Panc1 (cell line): ENCODE measurements around the gene NPY4R2. TPM values are rescaled to one million over a fixed set of nuclear protein-coding genes. Genes with fewer than 3 reads are reported as not detected.
A peak's percentile ranks its signal among the peaks of the same experiment; 100 is the strongest.
"Not testable (repeated sequence)": the region's sequence is repeated elsewhere in the genome, so short reads cannot be mapped to it uniquely, and the experiment has no call there.

Experiments
- ATAC-seq: fragments of 200-7000 bp; cut with Tn5 transposase; 2 replicates; pipeline ENCODE4 v1.9.1; 2020; ENCODE audit warnings: mild to moderate bottlenecking, moderate library complexity
- BruUV-seq: library from RNA; stranded (reverse); fragments of 400-500 nt; replicated peaks from 2 replicates; lab custom pipeline; 2021; lab: Mats Ljungman, UMichigan
- CTCF ChIA-PET: fragments of 300-600 bp; sonication (Branson Sonifier 250); formaldehyde crosslinking; loops from one replicate; lab custom pipeline; 2022; ENCODE audit warnings: antibody characterized with exemption; lab: Charles Lee
- POLR2A ChIA-PET: fragments of 300-600 bp; sonication (Branson Sonifier 250); formaldehyde crosslinking; loops from one replicate; lab custom pipeline; 2022; ENCODE audit warnings: antibody characterized with exemption; lab: Charles Lee
- DNase-seq: peaks from one replicate; pipeline ENCODE4 v3.0.0-alpha.2; 2010; ENCODE audit warnings: low read depth, low spot score
- H3K27ac ChIP-seq: 2 replicates; pipeline ENCODE4 v1.5.1; 2011; ENCODE audit warnings: mild to moderate bottlenecking, low read length, inconsistent platforms
- H3K27me3 ChIP-seq: fragments of 200-500 bp; sonication (Bioruptor generic); 2 replicates; pipeline ENCODE4 v1.6.0; 2014; ENCODE audit warnings: low read length, inconsistent platforms; ENCODE audit not compliant: control insufficient read depth, insufficient read depth
- H3K36me3 ChIP-seq: fragments of 200-500 bp; sonication (Bioruptor generic); 2 replicates; pipeline ENCODE4 v1.5.1; 2014; ENCODE audit warnings: inconsistent platforms, mild to moderate bottlenecking, low read length, moderate library complexity; ENCODE audit not compliant: control insufficient read depth, insufficient read depth
- H3K4me1 ChIP-seq: 2 replicates; pipeline ENCODE4 v1.5.1; 2011; ENCODE audit warnings: inconsistent platforms, mild to moderate bottlenecking, low read length, moderate library complexity; ENCODE audit not compliant: control insufficient read depth, insufficient read depth
- H3K4me3 ChIP-seq, 2 experiments: 2 replicates each; pipeline ENCODE4 v1.5.1; 2011 to 2012; ENCODE audit warnings: low read depth in 2 of 2, low read length in 2 of 2, mild to moderate bottlenecking in 2 of 2, inconsistent platforms in 1 of 2, moderate library complexity in 1 of 2
- H3K9me3 ChIP-seq: fragments of 200-500 bp; sonication (Bioruptor generic); 2 replicates; pipeline ENCODE4 v1.5.1; 2014; ENCODE audit warnings: low read depth, mild to moderate bottlenecking, inconsistent platforms, low read length, moderate library complexity; ENCODE audit not compliant: control insufficient read depth, insufficient read depth
- in situ Hi-C: cut with HindIII; loops from 2 replicates; pipeline ENCODE4 v1.10.0; 2016; ENCODE audit warnings: low sequenced_read_pairs, low pct_unique_long_range_greater_than_20kb
- intact Hi-C: fragments of 100-400 bp; cut with micrococcal nuclease; formaldehyde crosslinking; loops from one replicate; pipeline ENCODE4 v1.10.0; 2022; ENCODE audit not compliant: unreplicated experiment
- total RNA-seq: library from RNA; stranded (reverse); gene quantifications from one replicate; pipeline ENCODE4 v1.2.1, GENCODE V29; 2021; ENCODE audit not compliant: unreplicated experiment

NPY4R2 gene
- total RNA-seq, 1 experiment from 2014 or later: 0.64 TPM

DNA sequence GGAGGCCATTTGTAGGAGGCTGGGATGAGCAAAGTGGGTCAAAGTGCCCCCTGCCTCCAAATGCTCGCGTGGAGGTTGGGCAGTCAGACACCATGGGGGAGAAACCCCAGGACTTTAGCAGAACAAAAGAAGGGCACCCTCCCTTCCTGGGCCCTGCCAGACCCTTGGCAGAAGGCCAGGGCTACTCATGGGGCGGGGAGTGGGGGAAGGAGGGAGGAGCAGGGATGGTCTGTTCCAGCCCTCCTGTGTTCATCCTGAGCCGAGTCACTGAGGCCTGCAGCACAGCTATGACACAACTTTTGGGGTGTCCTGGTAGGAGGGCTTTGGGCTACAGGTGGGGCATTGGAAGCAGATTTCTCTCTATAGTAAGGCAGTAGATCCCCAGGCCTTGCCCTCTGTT, 24.9 kb downstream of the NPY4R2 start:
- not testable (repeated sequence) for DNase-seq, ATAC-seq

GRCh38 chr10:47947424-47947823, 29.0 kb downstream of the NPY4R2 start:
- POLR2A ChIA-PET, CTCF ChIA-PET, BruUV-seq: not testable (repeated sequence)

More for the DNA sequence above, 24.9 kb downstream of the NPY4R2 start:
- BruUV-seq, H3K9me3 ChIP-seq, H3K4me1 ChIP-seq, H3K27ac ChIP-seq, POLR2A ChIA-PET, CTCF ChIA-PET, H3K4me3 ChIP-seq, intact Hi-C loops, in situ Hi-C loops, H3K36me3 ChIP-seq, H3K27me3 ChIP-seq: not testable (repeated sequence)

GRCh38 chr10:47957158-47957557, 38.7 kb downstream of the NPY4R2 start:
- in situ Hi-C loops, H3K4me1 ChIP-seq, H3K27ac ChIP-seq, POLR2A ChIA-PET, H3K4me3 ChIP-seq, H3K9me3 ChIP-seq, DNase-seq, BruUV-seq, intact Hi-C loops, H3K36me3 ChIP-seq, H3K27me3 ChIP-seq, ATAC-seq, CTCF ChIA-PET: not testable (repeated sequence)

More at GRCh38 chr10:47947424-47947823, 29.0 kb downstream of the NPY4R2 start:
- H3K4me1 ChIP-seq, H3K4me3 ChIP-seq, ATAC-seq, H3K9me3 ChIP-seq, H3K27ac ChIP-seq, H3K27me3 ChIP-seq, in situ Hi-C loops, intact Hi-C loops, H3K36me3 ChIP-seq, DNase-seq: not testable (repeated sequence)

GRCh38 chr10:47959677-47960076, 41.2 kb downstream of the NPY4R2 start:
- H3K4me1 ChIP-seq, POLR2A ChIA-PET, H3K27me3 ChIP-seq, H3K4me3 ChIP-seq, ATAC-seq, BruUV-seq, CTCF ChIA-PET, in situ Hi-C loops, intact Hi-C loops, H3K36me3 ChIP-seq, H3K27ac ChIP-seq, DNase-seq, H3K9me3 ChIP-seq: not testable (repeated sequence)

DNA sequence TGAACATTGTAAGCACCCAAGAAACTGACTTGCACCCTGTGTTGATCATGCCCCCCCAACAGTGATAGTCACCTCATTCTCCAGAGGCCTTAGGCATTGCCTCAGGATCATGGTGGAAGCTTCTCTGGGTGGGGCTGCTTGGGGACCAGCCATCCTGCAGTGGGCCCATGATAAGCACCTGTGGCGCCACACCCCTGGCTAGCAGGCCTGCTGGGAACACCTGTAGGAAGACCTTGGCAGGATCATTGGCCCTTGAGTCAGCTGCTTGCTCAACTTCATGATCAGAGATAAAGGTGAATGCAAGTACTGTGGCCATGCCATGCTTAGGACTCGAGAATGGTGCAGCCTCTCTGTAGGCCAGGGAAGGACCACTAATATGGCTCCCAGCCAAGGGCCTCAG, 42.2 kb downstream of the NPY4R2 start:
- BruUV-seq, H3K4me3 ChIP-seq, ATAC-seq, in situ Hi-C loops, H3K27me3 ChIP-seq, POLR2A ChIA-PET, H3K36me3 ChIP-seq, DNase-seq, intact Hi-C loops, H3K9me3 ChIP-seq, H3K27ac ChIP-seq, H3K4me1 ChIP-seq, CTCF ChIA-PET: not testable (repeated sequence)

GRCh38 chr10:47962785-47963184, 44.3 kb downstream of the NPY4R2 start:
- in situ Hi-C loops, H3K4me1 ChIP-seq, BruUV-seq, H3K9me3 ChIP-seq, H3K36me3 ChIP-seq, POLR2A ChIA-PET, H3K27me3 ChIP-seq, CTCF ChIA-PET, DNase-seq, H3K27ac ChIP-seq, H3K4me3 ChIP-seq, intact Hi-C loops: not testable (repeated sequence)
- peak; percentile 51; the same call in 1 of the 2 replicates for ATAC-seq

GRCh38 chr10:47964280-47965063, 46.0 kb downstream of the NPY4R2 start:
- in situ Hi-C loops, BruUV-seq, H3K36me3 ChIP-seq, POLR2A ChIA-PET, intact Hi-C loops, H3K4me3 ChIP-seq, DNase-seq, H3K9me3 ChIP-seq, H3K27me3 ChIP-seq, H3K4me1 ChIP-seq, CTCF ChIA-PET, H3K27ac ChIP-seq: not testable (repeated sequence)
- ATAC-seq: peak; percentile 69
